Spleen (tissue), 11 donors: ENCODE results near the gene SPAG17. TPM values are rescaled to one million over a fixed set of nuclear protein-coding genes. Genes with fewer than 3 reads are reported as not detected.

Source experiments
- DNase-seq: peaks from one replicate; pipeline ENCODE4 v3.0.0-alpha.2; 2020
- H3K27ac ChIP-seq, 8 donors: fragments of 200-600 bp; sonication (generic) in 7 of 8; 1 replicate in 4 of 8; 2 replicates in 4 of 8; pipeline versions ENCODE4 v1.5.0 to v1.8.0; 2016 to 2021; ENCODE audit warnings: inconsistent platforms in 4 of 8, mild to moderate bottlenecking in 4 of 8, moderate library complexity in 1 of 8
- H3K27me3 ChIP-seq, 7 donors: fragments of 200-600 bp; sonication (generic) in 6 of 7; replicated peaks in 1 of 7; 1 replicate in 4 of 7; 2 replicates in 3 of 7; pipeline versions ENCODE4 v1.5.0 to v1.8.0; 2016 to 2021; ENCODE audit warnings: inconsistent platforms in 3 of 7, mild to moderate bottlenecking in 1 of 7
- H3K36me3 ChIP-seq, 6 donors: fragments of 200-600 bp; sonication (generic) in 5 of 6; 1 replicate in 4 of 6; 2 replicates in 2 of 6; pipeline versions ENCODE4 v1.5.0 to v1.8.0; 2016 to 2021; ENCODE audit warnings: inconsistent platforms in 2 of 6
- H3K4me1 ChIP-seq, 6 donors: fragments of 200-600 bp; sonication (generic) in 5 of 6; 1 replicate in 3 of 6; 2 replicates in 3 of 6; pipeline versions ENCODE4 v1.5.0 to v1.8.0; 2016 to 2021; ENCODE audit warnings: inconsistent platforms in 3 of 6
- H3K4me3 ChIP-seq, 8 donors: fragments of 200-600 bp; sonication (generic) in 7 of 8; 1 replicate in 4 of 8; 2 replicates in 4 of 8; pipeline versions ENCODE4 v1.5.0 to v1.8.0; 2016 to 2021; ENCODE audit warnings: inconsistent platforms in 4 of 8, mild to moderate bottlenecking in 4 of 8, moderate library complexity in 2 of 8
- H3K9me3 ChIP-seq, 8 donors: fragments of 200-600 bp; sonication (generic) in 7 of 8; 1 replicate in 4 of 8; 2 replicates in 4 of 8; pipeline versions ENCODE4 v1.5.0 to v1.8.0; 2016 to 2021; ENCODE audit warnings: inconsistent platforms in 4 of 8
- POLR2A ChIP-seq, 3 donors: fragments of 450-650 bp; IDR thresholded peaks; one replicate each; pipeline ENCODE4 v1.5.1; 2017; ENCODE audit warnings: antibody characterized with exemption in 3 of 3, mild to moderate bottlenecking in 1 of 3
- POLR2AphosphoS5 ChIP-seq, 3 donors: sonication (generic); formaldehyde crosslinking; IDR thresholded peaks; one replicate each; pipeline ENCODE4 v1.5.1; 2017; ENCODE audit warnings: antibody characterized with exemption in 3 of 3
- WGBS, 5 donors: extraction: QIAGEN DNeasy Blood & Tissue Kit in 3 of 5; methylation state at CpG; one replicate each; pipeline versions ENCODE4 v1.1.5 to v1.1.7; 2013 to 2018; 5-methylcytosine and 5-hydroxymethylcytosine counted together
- intact Hi-C: fragments of 100-400 bp; cut with DNase I; formaldehyde crosslinking; loops from one replicate; pipeline ENCODE4 v1.15.0; 2023; ENCODE audit warnings: low total_unique reads
- polyA plus RNA-seq, 3 donors: library from polyadenylated mRNA; stranded (reverse); fragments of 200-250 nt; gene quantifications; one replicate each; pipeline ENCODE4 v1.2.1, GENCODE V29; 2013
- total RNA-seq, 7 donors: library from RNA; depleted of rRNA in 3 of 7; stranded (reverse); fragments of >200 nt in 3 of 7; fragmentation: NEBNext Ultra II Directional in 4 of 7; extraction: Animal tissue kit (Norgen Biotek cat#: 25700) in 4 of 7; gene quantifications; one replicate each; pipeline versions ENCODE4 v1.1.0 to v1.2.1, GENCODE V29; 2016 to 2021
- TF ChIP-seq, protein P1 (sequence below), 11 experiments: fragments of 200-600 bp in 7 of 11; fragments of 450-650 bp in 4 of 11; sonication (generic) in 4 of 11; IDR thresholded peaks in 8 of 11; conservative IDR thresholded peaks in 3 of 11; 1 replicate in 7 of 11; 2 replicates in 4 of 11; pipeline versions ENCODE4 v1.4.0 to v1.8.0; 2016 to 2021; ENCODE audit warnings: antibody characterized with exemption in 11 of 11, inconsistent platforms in 4 of 11, mild to moderate bottlenecking in 1 of 11
- donor health status: healthy with polysubstance abuse.
- donor health status: DM: no; HTN: no; CAD: no; lungs with moderate emphysema.
- donor health status: DM: no; HTN: no; CAD: no.
- donor health status: Bipolar disorder and iron deficiency.
- donor health status: healthy.
- donor health status: DM: no; HTN: no; CAD: no.
- donor health status: DM: yes; HTN: yes; CAD: no.

SPAG17 gene
- total and polyA plus RNA-seq, 10 donors, result under 0.01 to 0.91 (median 0.28) TPM; not detected in 5

DNA sequence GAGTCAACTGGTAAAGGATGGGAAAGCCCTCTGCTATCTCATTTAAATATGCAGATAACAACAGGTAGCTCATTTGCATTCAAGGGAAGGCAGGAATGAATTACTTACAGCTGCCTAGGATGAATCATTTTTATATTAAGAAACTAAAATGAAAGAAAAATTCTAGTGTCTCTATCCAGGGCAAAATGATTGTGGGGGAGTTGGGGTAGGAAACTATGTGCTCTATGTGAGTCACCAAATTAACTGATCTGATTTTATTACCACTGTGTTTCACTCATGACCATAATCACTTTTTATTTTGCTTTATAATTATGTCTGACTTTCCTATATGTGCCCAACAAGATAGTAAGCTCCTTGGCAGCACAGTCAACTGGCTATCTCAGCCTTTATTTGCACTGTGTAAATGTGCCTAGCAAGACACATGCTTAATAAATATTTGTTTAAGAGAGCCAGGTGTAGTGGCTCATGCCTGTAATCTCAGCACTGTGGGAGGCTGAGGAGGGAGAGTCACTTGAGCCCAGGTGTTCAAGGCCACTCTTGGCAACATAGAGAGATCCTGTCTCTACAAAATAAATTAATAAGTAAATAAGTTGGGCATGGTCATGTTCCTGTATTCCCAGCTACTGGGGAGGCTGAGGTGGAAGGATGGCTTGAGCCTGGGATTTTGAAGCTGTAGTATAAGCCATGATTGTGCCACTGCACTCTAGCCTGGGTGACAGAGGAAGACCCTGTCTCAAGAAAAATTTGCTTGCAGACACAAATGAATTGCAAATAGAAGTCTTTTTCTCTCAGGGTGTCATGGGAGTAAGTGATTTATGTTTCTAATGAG is 84.1 kb downstream of the SPAG17 start:
- Histone ChIP-seq H3K4me1 (no peaks in the 10 kb centered on the region), H3K27ac (no peak overlapping the region), H3K9me3 (no peaks in the 10 kb centered on the region), H3K36me3 (no peaks in the 10 kb centered on the region), H3K27me3 (no peaks in the 10 kb centered on the region), H3K4me3 (no peak overlapping the region)
- no peak for DNase-seq
- intact Hi-C loops, result no loop called here
- TF ChIP-seq POLR2A (IDR thresholded peaks at IDR 0.05) (no peak), POLR2AphosphoS5 (IDR thresholded peaks at IDR 0.05) (no peak)
- TF ChIP-seq, protein P1, sequence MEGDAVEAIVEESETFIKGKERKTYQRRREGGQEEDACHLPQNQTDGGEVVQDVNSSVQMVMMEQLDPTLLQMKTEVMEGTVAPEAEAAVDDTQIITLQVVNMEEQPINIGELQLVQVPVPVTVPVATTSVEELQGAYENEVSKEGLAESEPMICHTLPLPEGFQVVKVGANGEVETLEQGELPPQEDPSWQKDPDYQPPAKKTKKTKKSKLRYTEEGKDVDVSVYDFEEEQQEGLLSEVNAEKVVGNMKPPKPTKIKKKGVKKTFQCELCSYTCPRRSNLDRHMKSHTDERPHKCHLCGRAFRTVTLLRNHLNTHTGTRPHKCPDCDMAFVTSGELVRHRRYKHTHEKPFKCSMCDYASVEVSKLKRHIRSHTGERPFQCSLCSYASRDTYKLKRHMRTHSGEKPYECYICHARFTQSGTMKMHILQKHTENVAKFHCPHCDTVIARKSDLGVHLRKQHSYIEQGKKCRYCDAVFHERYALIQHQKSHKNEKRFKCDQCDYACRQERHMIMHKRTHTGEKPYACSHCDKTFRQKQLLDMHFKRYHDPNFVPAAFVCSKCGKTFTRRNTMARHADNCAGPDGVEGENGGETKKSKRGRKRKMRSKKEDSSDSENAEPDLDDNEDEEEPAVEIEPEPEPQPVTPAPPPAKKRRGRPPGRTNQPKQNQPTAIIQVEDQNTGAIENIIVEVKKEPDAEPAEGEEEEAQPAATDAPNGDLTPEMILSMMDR (IDR thresholded peaks at IDR 0.05 in 8 of 11, conservative IDR thresholded peaks at IDR 0.05 in 3 of 11), result no peak

DNA sequence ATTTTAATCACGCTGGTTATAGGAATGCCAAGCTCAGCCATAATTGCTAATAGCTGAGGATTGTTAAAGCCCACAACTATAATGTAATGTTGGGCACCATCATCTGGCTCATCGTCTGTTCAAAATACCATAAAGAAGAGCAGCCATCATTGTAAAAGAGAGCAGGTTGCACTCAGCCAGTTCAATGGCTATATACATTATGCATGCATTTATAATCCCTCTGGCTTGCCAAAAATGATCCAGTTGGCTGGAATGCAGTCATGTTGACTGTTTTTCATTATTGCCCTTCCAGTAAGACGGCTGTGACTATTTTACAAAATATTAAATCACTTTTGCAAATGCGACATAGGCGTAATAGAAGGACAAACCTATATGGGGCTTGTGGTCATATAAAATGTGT is 85.3 kb downstream of the SPAG17 start:
- intact Hi-C loops, result no loop called here
- no peak overlapping the region for H3K27ac ChIP-seq

DNA sequence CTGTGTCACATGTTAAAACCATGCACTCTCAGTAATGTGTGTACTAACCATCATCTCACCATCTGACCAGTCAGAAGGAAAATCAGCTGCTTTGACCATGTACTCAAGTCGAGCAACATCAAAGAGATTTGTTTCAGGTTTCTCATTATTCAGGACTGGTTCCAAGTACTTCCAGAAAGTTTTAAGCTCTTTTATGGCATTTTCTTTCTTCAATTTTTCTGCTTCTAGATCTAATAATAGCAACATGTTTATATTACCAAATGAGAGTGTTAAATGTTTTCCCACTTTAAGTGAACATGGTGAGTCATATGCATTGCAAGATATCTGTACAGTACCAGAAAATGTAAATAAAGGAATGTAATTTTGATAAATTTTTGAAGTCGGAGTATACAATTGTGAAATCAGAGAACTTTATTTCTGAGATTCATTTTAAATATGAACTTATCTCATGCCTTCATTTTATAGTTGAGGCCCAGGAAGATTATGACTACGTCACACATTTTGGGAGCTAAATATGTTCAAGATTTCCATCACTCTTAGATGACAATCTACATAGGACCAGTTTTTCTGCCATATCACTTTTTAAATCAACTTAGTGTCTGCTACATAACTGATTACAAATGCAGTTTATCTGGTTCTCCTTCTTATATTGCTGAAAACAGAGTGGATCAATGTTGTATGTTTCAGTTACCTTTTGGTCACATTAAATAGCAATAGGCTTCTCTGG is 87.2 kb downstream of the SPAG17 start:
- WGBS, 5 donors, result 71 to 87% (median 81%) methylated on average over 3 of the region's 3 CpGs
- no peaks in the 10 kb centered on the region for H3K36me3 ChIP-seq
- H3K27ac ChIP-seq, result no peak overlapping the region
- no peak overlapping the region for H3K4me3 ChIP-seq
- H3K4me1 ChIP-seq, result no peaks in the 10 kb centered on the region
- DNase-seq, result no peak
- intact Hi-C loops, result no loop called here
- TF ChIP-seq, protein P1 (IDR thresholded peaks at IDR 0.05 in 8 of 11, conservative IDR thresholded peaks at IDR 0.05 in 3 of 11), result no peak
- no peak for TF ChIP-seq POLR2A (IDR thresholded peaks at IDR 0.05)
- no peak for TF ChIP-seq POLR2AphosphoS5 (IDR thresholded peaks at IDR 0.05)
- H3K27me3 ChIP-seq, result no peaks in the 10 kb centered on the region
- H3K9me3 ChIP-seq, result no peaks in the 10 kb centered on the region

More for the DNA sequence above, 85.3 kb downstream of the SPAG17 start:
- Histone ChIP-seq H3K36me3 (no peaks in the 10 kb centered on the region), H3K27me3 (no peaks in the 10 kb centered on the region), H3K4me1 (no peaks in the 10 kb centered on the region), H3K9me3 (no peaks in the 10 kb centered on the region), H3K4me3 (no peak overlapping the region)
- 81 to 93% (median 87%) methylated on average over 5 of the region's 5 CpGs for WGBS, 5 donors
- DNase-seq, result no peak
- no peak for TF ChIP-seq POLR2AphosphoS5 (IDR thresholded peaks at IDR 0.05)
- TF ChIP-seq POLR2A (IDR thresholded peaks at IDR 0.05), result no peak
- TF ChIP-seq, protein P1 (IDR thresholded peaks at IDR 0.05 in 8 of 11, conservative IDR thresholded peaks at IDR 0.05 in 3 of 11), result no peak

DNA sequence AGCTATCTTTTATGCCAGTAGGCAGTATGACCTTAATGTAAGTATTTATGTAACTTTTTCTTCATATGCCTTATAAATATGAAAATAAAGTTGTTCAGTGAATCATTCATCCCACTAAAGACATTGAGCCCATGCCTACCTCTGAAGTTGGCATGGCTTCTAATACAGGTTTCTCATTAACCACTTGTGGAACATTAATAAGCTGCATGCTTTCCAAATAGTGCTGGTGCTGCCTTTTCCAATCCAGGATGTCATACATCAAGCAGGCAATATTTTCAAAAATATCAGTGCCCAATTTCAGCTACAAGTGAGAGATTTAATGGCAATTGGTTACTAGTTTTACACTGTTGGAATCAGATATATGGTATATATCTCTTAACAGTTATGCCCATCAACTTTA is 92.0 kb downstream of the SPAG17 start:
- no peak for DNase-seq
- intact Hi-C loops, result no loop called here
- H3K4me3 ChIP-seq, result no peak overlapping the region
- no peaks in the 10 kb centered on the region for H3K4me1 ChIP-seq
- H3K27me3 ChIP-seq, result no peaks in the 10 kb centered on the region
- no peak overlapping the region for H3K27ac ChIP-seq
- TF ChIP-seq POLR2AphosphoS5 (IDR thresholded peaks at IDR 0.05) (no peak), POLR2A (IDR thresholded peaks at IDR 0.05) (no peak)
- TF ChIP-seq, protein P1 (IDR thresholded peaks at IDR 0.05 in 8 of 11, conservative IDR thresholded peaks at IDR 0.05 in 3 of 11), result no peak
- no peaks in the 10 kb centered on the region for H3K9me3 ChIP-seq
- no peaks in the 10 kb centered on the region for H3K36me3 ChIP-seq
